Measurements from ENCODE around the gene MBLAC1. TPM values are rescaled to one million over a fixed set of nuclear protein-coding genes. Genes with fewer than 3 reads are reported as not detected.
A peak's percentile ranks its signal among the peaks of the same experiment; 100 is the strongest.

The MBLAC1 gene
- total and polyA plus RNA-seq, 9 of the 15 experiments (the other 6 are each of a cell fraction or from before 2014, with no cell fraction given): 0.03 to 3.1 (median 0.52) TPM

- TF ChIP-seq ETS1 (conservative IDR thresholded peaks at IDR 0.05; ENCODE audit: control insufficient read depth, low read depth, low read length) (peak; percentile 86; the same call in 1 of the 2 replicates), GABPA (tag; conservative IDR thresholded peaks at IDR 0.05; ENCODE audit: low read depth) (peak; percentile 99), ILF3 (IDR thresholded peaks at IDR 0.05; ENCODE audit: borderline replicate concordance) (no peak), ZFP30 (CRISPR knock-in tag; IDR thresholded peaks at IDR 0.05; ENCODE audit: borderline replicate concordance) (no peak), UBTF (IDR thresholded peaks at IDR 0.05; ENCODE audit: borderline replicate concordance in 1 of 2, low read depth in 2 of 2, low read length in 2 of 2) (peak; percentile 49 to 90; a peak in 3 of 4 replicates), RAD51 (IDR thresholded peaks at IDR 0.05; ENCODE audit: borderline replicate concordance, low read depth) (peak; percentile 31; the same call in 1 of the 2 replicates), SOX6 (IDR thresholded peaks at IDR 0.05) (peak; percentile 90), ARID3A (IDR thresholded peaks at IDR 0.05; ENCODE audit: borderline replicate concordance, low read depth, low read length) (peak; percentile 65; the same call in 1 of the 2 replicates), DACH1 (IDR thresholded peaks at IDR 0.05; ENCODE audit: partially characterized antibody) (peak; percentile 28), MAZ (CRISPR knock-in tag; conservative IDR thresholded peaks at IDR 0.05 in 1 of 2, IDR thresholded peaks at IDR 0.05 in 1 of 2) (peak; percentile 96 to 99), SIN3B (IDR thresholded peaks at IDR 0.05; ENCODE audit: low read depth) (peak; percentile 95), ERF (CRISPR knock-in tag; IDR thresholded peaks at IDR 0.05) (peak; percentile 36; the same call in 1 of the 2 replicates), ETV5 (CRISPR knock-in tag; IDR thresholded peaks at IDR 0.05; ENCODE audit: low read depth) (peak; percentile 88), SUPT5H (IDR thresholded peaks at IDR 0.05) (peak; percentile 86), ZNF699 (CRISPR knock-in tag; IDR thresholded peaks at IDR 0.05; ENCODE audit: insufficient replicate concordance) (no peak), CHD2 (IDR thresholded peaks at IDR 0.05; ENCODE audit: low read depth, low read length) (peak; percentile 20), HNRNPLL (IDR thresholded peaks at IDR 0.05; ENCODE audit: low read depth, low read length, poor library complexity, severe bottlenecking) (peak; percentile 6), KDM4B (IDR thresholded peaks at IDR 0.05; ENCODE audit: borderline replicate concordance in 2 of 2, low read depth in 1 of 2) (peak in 1 of 2 experiments; percentile 97; a peak in 1 of 4 replicates), TCF7 (IDR thresholded peaks at IDR 0.05; ENCODE audit: borderline replicate concordance) (peak; percentile 68)
- TF ChIP-seq, protein P1, sequence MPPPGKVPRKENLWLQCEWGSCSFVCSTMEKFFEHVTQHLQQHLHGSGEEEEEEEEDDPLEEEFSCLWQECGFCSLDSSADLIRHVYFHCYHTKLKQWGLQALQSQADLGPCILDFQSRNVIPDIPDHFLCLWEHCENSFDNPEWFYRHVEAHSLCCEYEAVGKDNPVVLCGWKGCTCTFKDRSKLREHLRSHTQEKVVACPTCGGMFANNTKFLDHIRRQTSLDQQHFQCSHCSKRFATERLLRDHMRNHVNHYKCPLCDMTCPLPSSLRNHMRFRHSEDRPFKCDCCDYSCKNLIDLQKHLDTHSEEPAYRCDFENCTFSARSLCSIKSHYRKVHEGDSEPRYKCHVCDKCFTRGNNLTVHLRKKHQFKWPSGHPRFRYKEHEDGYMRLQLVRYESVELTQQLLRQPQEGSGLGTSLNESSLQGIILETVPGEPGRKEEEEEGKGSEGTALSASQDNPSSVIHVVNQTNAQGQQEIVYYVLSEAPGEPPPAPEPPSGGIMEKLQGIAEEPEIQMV (tag; conservative IDR thresholded peaks at IDR 0.05; ENCODE audit: low read depth): no peak
Observed at GRCh38 chr7:100081535-100082102, 45.1 kb upstream of the MBLAC1 start, which contains the start of gene ZNF3 (continued).
